Hepatocyte (in vitro differentiated cells): ENCODE measurements around the gene NEDD4L.

Source experiments
- CTCF ChIP-seq: fragments of 200-600 bp; sonication (generic); IDR thresholded peaks from 2 replicates; pipeline ENCODE4 v1.5.1; 2016; ENCODE audit warnings: antibody characterized with exemption, mild to moderate bottlenecking; ENCODE audit not compliant: poor library complexity
- EZH2 ChIP-seq: fragments of 200-600 bp; sonication (generic); IDR thresholded peaks from 2 replicates; pipeline ENCODE4 v1.6.1; 2016; ENCODE audit warnings: antibody characterized with exemption, mild to moderate bottlenecking, borderline replicate concordance

GRCh38 chr18:58190842-58191530, 147.0 kb downstream of the NEDD4L start:
- TF ChIP-seq CTCF (no peak), EZH2 (no peak)
